GM21717 (cell line): ENCODE data around the gene CABP7.

Source experiments
- ATAC-seq: cut with Tn5 transposase; IDR thresholded peaks from one replicate; pipeline ENCODE4 v1.9.1; 2021; ENCODE audit warnings: mild to moderate bottlenecking, moderate library complexity; ENCODE audit not compliant: unreplicated experiment

The CABP7 gene

DNA sequence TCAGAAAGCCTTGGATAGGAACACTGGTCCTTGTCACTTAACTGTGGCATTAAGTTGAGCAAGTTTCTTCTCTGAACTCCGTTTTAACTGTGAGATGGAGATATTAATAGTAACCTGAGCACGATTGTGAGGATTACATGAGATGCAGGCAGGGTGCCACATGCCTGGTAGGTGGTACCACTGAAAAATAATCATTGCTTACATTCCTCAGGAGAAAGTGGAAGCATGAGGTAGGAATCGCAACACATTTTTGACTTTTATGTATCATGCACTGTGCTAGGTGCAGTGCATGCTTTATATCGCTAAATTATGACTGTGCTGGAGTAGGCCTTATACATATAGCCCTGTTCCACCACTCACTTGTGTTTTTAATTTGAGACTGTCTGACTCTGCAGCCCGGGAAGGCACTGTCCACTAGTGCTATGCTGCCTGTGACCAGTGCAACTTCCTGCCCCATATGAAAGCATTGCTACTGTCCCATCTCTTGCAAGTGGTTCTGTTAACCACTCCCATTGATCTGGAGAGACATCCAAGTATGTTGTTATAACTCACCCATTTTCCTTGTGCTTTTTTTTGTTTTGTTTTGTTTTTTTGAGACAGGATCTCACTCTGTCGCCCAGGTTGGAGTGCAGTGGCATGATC, 48.4 kb downstream of the CABP7 start:
- no peak for ATAC-seq

DNA sequence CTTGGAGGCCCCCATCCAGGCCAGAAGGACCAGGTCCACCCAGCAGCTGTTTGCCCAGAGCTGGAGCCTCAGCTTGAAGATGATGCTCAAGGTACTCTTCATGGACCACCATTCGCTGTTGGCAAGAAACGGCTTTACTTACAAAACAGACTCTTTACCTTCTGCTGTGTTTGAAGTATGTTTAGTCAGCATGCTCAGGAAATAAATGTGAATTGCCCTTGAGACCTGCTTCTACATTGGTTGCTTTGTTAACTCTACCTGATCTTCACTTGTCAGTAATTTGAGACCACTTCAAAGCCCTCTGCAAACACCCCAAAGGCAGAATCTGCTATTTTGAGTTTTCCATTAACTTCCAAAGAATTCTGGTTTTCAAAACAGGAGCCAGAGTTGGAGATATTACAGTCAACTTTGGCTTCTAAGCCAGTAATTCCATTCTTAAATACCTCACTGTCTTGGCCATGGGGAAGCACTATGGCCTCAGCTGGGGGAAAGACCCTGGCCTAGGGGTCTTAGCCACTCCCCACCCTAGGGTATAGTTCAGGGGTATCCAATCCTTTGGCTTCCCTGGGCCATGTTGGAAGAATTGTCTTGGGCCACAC, 50.0 kb downstream of the CABP7 start:
- no peak for ATAC-seq

DNA sequence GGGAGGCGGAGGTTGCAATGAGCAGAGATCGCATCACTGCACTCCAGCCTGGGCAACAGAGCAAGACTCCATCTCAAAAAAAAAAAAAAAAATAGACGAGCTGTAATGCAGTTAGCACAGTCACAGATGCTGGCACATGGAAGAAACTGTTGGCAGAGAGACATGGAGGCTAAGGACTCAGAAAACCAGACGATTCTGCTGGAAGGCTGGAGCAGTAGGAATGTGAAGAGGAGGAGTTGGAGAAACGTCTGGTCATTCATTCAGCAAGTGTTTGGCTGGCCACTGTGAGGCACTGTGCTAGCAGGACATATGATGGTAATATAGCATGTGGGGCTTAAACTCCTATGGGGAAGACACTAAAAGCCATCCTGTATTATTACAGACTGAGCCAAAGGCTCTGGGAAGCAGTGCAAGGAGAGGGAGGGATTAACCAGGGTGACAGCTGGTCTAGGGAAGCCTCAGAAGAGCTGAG, 52.4 kb downstream of the CABP7 start:
- no peak for ATAC-seq

DNA sequence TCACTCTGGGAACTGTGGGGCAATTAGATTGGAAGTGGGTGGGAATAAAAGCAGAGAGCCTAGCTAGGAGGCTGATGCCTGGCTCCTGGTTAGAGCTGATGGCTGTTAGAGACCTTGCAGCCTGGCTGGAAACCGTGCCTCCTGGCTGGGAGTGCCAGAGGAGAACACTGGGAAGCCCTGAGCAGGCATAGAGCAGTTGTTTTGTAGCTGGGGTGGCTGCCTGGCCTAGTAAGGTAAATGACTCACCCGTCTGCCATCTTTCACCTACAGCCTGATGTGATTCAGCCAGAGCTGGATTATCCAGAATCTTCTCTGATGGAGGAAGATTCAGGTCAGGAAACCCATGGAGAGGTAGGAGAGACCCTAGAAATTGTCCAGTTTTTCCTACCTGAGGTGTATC, 53.4 kb downstream of the CABP7 start:
- ATAC-seq: no peak

DNA sequence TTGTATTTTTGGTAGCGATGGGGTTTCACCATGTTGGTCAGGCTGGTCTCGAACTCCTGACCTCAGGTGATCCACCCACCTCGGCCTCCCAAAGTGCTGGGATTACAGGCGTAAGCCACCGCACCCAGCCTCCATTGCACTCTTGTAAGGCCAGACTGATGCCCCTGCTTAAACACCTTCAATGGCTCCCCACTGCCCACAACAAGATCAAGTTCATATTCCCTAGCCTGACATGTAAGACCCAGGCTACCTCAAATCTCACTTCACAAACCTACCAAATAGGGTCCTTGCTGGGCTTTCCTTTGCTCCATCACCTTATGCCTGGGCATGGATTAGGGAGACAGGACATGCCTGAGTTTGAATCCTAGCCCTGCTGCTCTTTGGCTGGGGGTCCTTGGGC, 60.4 kb downstream of the CABP7 start:
- no peak for ATAC-seq

DNA sequence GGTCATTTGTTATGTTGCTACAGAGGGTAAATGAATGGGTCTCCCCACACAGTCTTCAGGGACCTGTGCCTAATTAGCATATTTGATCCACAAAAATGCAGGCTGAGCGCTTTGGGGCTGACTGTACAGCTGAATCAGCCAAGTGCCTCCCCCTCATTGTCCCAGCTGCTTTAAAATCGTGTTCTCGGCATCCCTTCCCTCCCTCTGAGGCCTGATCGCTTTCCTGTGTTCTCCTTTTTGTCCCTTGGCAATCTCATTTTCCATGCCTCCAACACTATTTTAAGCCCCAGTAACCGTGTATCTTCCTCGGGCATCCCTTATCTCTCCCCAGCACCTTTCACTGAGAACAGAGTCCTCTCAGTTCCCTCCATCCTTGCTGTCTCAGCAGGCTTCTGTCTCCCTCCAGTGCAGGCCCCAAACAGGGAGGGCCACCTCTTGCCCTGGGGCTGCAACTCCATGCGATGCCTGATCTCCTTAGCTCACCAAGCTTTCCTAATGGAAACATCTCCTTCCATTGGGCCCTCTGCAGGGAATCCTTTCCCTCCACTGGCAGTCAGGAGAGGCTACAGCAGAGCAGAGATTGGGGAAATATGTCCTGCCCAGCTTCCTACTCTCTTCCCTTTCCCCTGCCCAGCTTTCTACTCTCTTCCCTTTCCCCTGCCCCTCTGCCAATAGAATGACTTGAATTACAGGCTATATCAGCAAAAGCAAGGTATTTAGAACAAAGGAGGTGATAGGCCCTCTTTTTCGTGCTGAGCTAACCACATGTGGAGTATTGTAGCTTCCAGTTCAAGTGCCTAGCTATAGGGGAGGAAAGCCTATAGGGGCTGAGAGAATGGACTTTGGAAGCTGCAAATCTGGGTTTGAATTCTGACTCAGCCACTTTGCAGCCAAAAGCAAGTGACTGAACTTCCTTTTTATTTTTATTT, 61.2 kb downstream of the CABP7 start:
- ATAC-seq: no peak
